ENCODE data around the gene ENTPD1. TPM values are rescaled to one million over a fixed set of nuclear protein-coding genes. Genes with fewer than 3 reads are reported as not detected.

The ENTPD1 gene
- total and polyA plus RNA-seq, 10 of the 15 experiments (the other 5 are each of a cell fraction or from before 2014, with no cell fraction given) = 110 to 413 (median 161) TPM

DNA sequence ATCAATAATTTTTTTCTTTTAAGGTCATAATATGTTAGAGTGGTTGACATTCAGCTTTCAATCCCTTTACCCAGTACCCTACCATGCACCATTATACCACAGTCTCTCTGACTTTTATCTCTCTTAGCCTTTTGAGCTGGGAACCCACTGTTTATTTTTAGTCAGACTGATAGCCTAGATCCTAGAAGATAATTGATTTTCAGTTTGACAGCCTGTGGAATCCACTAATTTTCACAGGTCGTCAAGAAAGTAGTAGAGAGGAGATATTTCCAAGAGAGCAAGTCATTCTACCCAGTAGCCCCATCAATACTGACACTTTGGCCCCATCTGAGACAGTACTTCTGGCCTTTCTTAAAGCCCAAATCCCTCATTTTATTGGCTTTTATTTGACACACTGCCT, 84.7 kb downstream of the ENTPD1 start (continued):
- no peak for TF ChIP-seq TAF1 (IDR thresholded peaks at IDR 0.05; ENCODE audit: borderline replicate concordance, low read depth, low read length)
- TF ChIP-seq ASH2L (IDR thresholded peaks at IDR 0.05; ENCODE audit: borderline replicate concordance, low read depth) = no peak
- TF ChIP-seq HCFC1 (IDR thresholded peaks at IDR 0.05; ENCODE audit: low read length) = no peak
- TF ChIP-seq GATAD2B (conservative IDR thresholded peaks at IDR 0.05; ENCODE audit: low read depth) = no peak
- TF ChIP-seq ZNF24 (IDR thresholded peaks at IDR 0.05) = no peak
- no peak for TF ChIP-seq ZNF622 (IDR thresholded peaks at IDR 0.05)
- no peak for TF ChIP-seq KAT2A (conservative IDR thresholded peaks at IDR 0.05; ENCODE audit: control insufficient read depth, low read depth, low read length)
- TF ChIP-seq NRF1 (conservative IDR thresholded peaks at IDR 0.05; ENCODE audit: low read depth, low read length) = no peak

DNA sequence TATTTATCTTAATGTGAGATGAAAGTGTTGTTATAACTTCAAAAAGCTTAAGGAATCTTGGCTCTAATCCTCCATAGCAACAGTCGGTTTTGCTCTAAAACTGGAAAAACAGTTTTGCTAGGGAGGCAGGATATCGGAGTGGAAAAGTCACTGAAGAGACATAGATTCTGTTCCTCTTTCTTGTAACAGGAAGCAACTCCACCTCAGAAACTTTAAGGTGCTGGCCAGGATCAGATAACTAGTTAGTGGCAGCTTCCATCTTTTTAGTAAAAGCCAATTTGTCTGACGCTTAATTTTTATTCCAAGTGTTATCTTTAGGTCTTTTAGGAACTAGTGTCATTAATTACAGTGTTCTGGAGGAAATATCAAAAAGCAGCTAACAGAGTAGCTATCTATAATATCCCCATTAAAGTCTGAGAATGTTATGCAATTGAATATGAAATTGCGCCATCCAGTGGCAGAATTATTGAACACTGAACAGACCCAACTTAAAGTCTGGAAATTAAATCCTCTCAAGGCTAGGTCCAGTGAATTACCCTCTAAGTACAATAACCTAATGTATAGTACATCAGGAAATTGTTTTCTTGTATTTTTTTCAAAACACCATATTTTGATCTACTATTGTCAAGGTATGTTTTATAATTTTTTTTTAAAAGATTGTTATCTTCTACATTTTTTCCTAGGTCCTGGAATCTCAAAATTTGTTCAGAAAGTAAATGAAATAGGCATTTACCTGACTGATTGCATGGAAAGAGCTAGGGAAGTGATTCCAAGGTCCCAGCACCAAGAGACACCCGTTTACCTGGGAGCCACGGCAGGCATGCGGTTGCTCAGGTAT, 85.9 kb downstream of the ENTPD1 start:
- peaks cover 21 to 30% of the 10 kb centered on the region in 2 experiments for H3K36me3 ChIP-seq (ENCODE audit: control insufficient read depth in 2 of 2, insufficient read depth in 2 of 2, low read length in 1 of 2)
- POLR2A ChIA-PET = interaction anchor here (2.8 to 18.0 kb wide), 5 partner anchors 11 to 147 kb away, joined by 25 to 451 read pairs (median 176); partner anchors contain the start of genes ENTPD1 and TCTN3
- H3K9me3 ChIP-seq (replicated peaks; ENCODE audit: control insufficient read depth, insufficient read depth, low read length) = no peaks in the 10 kb centered on the region
- no peak overlapping the region for H2AFZ ChIP-seq (ENCODE audit: control insufficient read depth, low read depth, low read length)
- H3K4me3 ChIP-seq = no peak overlapping the region
- H3K4me1 ChIP-seq (ENCODE audit: control insufficient read depth, insufficient read depth, low read length) = peaks cover 43% of the 10 kb centered on the region
- no peaks in the 10 kb centered on the region for H3K27me3 ChIP-seq (replicated peaks in 1 of 2; ENCODE audit: control insufficient read depth in 2 of 2, insufficient read depth in 2 of 2, low read length in 1 of 2)
- DNase-seq (ENCODE audit: low read depth, low spot score) (no peak), ATAC-seq (peak; percentile 53), FAIRE-seq (peak; percentile 62)
- 37% methylated on average over 7 of the region's 7 CpGs for WGBS (ENCODE audit: insufficient coverage, insufficient replicate concordance, low lambda C conversion rate, missing lambda C conversion rate)
- in situ Hi-C loops (cut with MboI) (loop anchor here (5.0 kb wide), 1 partner anchor 150 kb away; the partner anchor contains the start of gene TCTN3), intact Hi-C loops (cut with micrococcal nuclease; ENCODE audit: unreplicated experiment) (loop anchor here (1.0 kb wide), 1 partner anchor 148 kb away; no protein-coding TSS in a partner anchor)
- H3K9ac ChIP-seq (ENCODE audit: control insufficient read depth, insufficient read depth, low read length) = no peak overlapping the region
- peaks cover 38% of the 10 kb centered on the region for H3K79me2 ChIP-seq (ENCODE audit: control insufficient read depth, insufficient read depth, low read length)
- no peaks in the 10 kb centered on the region for H4K20me1 ChIP-seq (ENCODE audit: control insufficient read depth, insufficient read depth)
- no TSS peak for BruUV-seq (replicated peaks)
- CTCF ChIA-PET = interaction anchor here (0.6 to 13.6 kb wide), 36 partner anchors 9 to 420 kb away, joined by 3 to 337 read pairs (median 5); partner anchors contain the start of genes ENTPD1, TCTN3 and ZNF518A
- peak overlapping the region; percentile 98 for H3K27ac ChIP-seq (ENCODE audit: control insufficient read depth, insufficient read depth)
- SMC1A ChIA-PET (ENCODE audit: uncharacterized antibody, unreplicated experiment) = interaction anchor here (0.6 to 25.1 kb wide), 21 partner anchors 10 to 536 kb away, joined by 3 to 795 read pairs (median 5); partner anchors contain the start of genes ENTPD1 and TCTN3
- peak overlapping the region; percentile 45; the same call in 1 of the 2 replicates for H3K4me2 ChIP-seq (ENCODE audit: control insufficient read depth, insufficient read depth)
- RAD21 ChIA-PET (ENCODE audit: unreplicated experiment) = interaction anchor here (0.8 to 17.3 kb wide), 20 partner anchors 10 to 205 kb away, joined by 3 to 374 read pairs (median 4); partner anchors contain the start of genes ALDH18A1, CC2D2B, ENTPD1 and TCTN3
- no peak for TF ChIP-seq TCF3 (IDR thresholded peaks at IDR 0.05; ENCODE audit: borderline replicate concordance, insufficient read depth, low read depth, low read length)
- no peak for TF ChIP-seq ZNF384 (IDR thresholded peaks at IDR 0.05; ENCODE audit: borderline replicate concordance, low read depth, low read length)
- TF ChIP-seq MYC (IDR thresholded peaks at IDR 0.05; ENCODE audit: insufficient read depth, insufficient read length, insufficient replicate concordance, low read length, severe bottlenecking) = no peak
- TF ChIP-seq, protein P1, sequence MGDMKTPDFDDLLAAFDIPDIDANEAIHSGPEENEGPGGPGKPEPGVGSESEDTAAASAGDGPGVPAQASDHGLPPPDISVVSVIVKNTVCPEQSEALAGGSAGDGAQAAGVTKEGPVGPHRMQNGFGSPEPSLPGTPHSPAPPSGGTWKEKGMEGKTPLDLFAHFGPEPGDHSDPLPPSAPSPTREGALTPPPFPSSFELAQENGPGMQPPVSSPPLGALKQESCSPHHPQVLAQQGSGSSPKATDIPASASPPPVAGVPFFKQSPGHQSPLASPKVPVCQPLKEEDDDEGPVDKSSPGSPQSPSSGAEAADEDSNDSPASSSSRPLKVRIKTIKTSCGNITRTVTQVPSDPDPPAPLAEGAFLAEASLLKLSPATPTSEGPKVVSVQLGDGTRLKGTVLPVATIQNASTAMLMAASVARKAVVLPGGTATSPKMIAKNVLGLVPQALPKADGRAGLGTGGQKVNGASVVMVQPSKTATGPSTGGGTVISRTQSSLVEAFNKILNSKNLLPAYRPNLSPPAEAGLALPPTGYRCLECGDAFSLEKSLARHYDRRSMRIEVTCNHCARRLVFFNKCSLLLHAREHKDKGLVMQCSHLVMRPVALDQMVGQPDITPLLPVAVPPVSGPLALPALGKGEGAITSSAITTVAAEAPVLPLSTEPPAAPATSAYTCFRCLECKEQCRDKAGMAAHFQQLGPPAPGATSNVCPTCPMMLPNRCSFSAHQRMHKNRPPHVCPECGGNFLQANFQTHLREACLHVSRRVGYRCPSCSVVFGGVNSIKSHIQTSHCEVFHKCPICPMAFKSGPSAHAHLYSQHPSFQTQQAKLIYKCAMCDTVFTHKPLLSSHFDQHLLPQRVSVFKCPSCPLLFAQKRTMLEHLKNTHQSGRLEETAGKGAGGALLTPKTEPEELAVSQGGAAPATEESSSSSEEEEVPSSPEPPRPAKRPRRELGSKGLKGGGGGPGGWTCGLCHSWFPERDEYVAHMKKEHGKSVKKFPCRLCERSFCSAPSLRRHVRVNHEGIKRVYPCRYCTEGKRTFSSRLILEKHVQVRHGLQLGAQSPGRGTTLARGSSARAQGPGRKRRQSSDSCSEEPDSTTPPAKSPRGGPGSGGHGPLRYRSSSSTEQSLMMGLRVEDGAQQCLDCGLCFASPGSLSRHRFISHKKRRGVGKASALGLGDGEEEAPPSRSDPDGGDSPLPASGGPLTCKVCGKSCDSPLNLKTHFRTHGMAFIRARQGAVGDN (IDR thresholded peaks at IDR 0.05) = peak; percentile 64
- 0 out of 2 replicates have a peak, but pooled peaks have one; percentile 24 for TF ChIP-seq BMI1 (IDR thresholded peaks at IDR 0.05; ENCODE audit: borderline replicate concordance)
- TF ChIP-seq, protein P2, sequence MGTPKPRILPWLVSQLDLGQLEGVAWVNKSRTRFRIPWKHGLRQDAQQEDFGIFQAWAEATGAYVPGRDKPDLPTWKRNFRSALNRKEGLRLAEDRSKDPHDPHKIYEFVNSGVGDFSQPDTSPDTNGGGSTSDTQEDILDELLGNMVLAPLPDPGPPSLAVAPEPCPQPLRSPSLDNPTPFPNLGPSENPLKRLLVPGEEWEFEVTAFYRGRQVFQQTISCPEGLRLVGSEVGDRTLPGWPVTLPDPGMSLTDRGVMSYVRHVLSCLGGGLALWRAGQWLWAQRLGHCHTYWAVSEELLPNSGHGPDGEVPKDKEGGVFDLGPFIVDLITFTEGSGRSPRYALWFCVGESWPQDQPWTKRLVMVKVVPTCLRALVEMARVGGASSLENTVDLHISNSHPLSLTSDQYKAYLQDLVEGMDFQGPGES (IDR thresholded peaks at IDR 0.05) = no peak
- no peak for TF ChIP-seq CHD2 (IDR thresholded peaks at IDR 0.05; ENCODE audit: borderline replicate concordance, low read depth, low read length)
